ENCODE results near the gene SLC38A2. TPM values are rescaled to one million over a fixed set of nuclear protein-coding genes. Genes with fewer than 3 reads are reported as not detected.

The SLC38A2 gene
- total and polyA plus RNA-seq, 2 experiments from 2014 or later = 181 to 718 TPM

GRCh38 chr12:46351886-46352650 lies 20.5 kb downstream of the SLC38A2 start:
- no peak overlapping the region for H3K4me2 ChIP-seq
- Mint-ChIP-seq H3K27ac (no peak overlapping the region), H3K4me3 (no peak overlapping the region), H3K36me3 (ENCODE audit: low read depth) (no peaks in the 10 kb centered on the region), H3K4me1 (peaks cover 7% of the 10 kb centered on the region), H3K27me3 (ENCODE audit: insufficient read depth, low read depth, poor library complexity) (peaks cover 3% of the 10 kb centered on the region), H3K9me3 (no peaks in the 10 kb centered on the region)
- DNase-seq (ENCODE audit: low spot score) (no peak), ATAC-seq (no peak)
- no peaks in the 10 kb centered on the region for H3K27me3 ChIP-seq (ENCODE audit: insufficient read depth)
- no peak overlapping the region for H3K27ac ChIP-seq (ENCODE audit: low read depth)
- TF ChIP-seq EZH2 (IDR thresholded peaks at IDR 0.05; ENCODE audit: low read depth, unreplicated experiment) = no peak
- no peak for TF ChIP-seq CTCF (conservative IDR thresholded peaks at IDR 0.05; ENCODE audit: low read depth in 2 of 2)
- no peak for TF ChIP-seq CREB1 (CRISPR knock-in tag; IDR thresholded peaks at IDR 0.05; ENCODE audit: low read depth)
- TF ChIP-seq ETS1 (IDR thresholded peaks at IDR 0.05) = no peak
- TF ChIP-seq ZNF462 (CRISPR knock-in tag; IDR thresholded peaks at IDR 0.05) = no peak
- no peak for TF ChIP-seq NANOG (IDR thresholded peaks at IDR 0.05; ENCODE audit: borderline replicate concordance)
- TF ChIP-seq STAT1 (IDR thresholded peaks at IDR 0.05; ENCODE audit: unreplicated experiment) = no peak
- TF ChIP-seq ZNF331 (CRISPR knock-in tag; IDR thresholded peaks at IDR 0.05; ENCODE audit: low read depth) = no peak
- no peak for TF ChIP-seq ZNF114 (CRISPR knock-in tag; IDR thresholded peaks at IDR 0.05)
- no peak for TF ChIP-seq EZH2phosphoT487 (IDR thresholded peaks at IDR 0.05; ENCODE audit: unreplicated experiment)
- TF ChIP-seq, protein P1, sequence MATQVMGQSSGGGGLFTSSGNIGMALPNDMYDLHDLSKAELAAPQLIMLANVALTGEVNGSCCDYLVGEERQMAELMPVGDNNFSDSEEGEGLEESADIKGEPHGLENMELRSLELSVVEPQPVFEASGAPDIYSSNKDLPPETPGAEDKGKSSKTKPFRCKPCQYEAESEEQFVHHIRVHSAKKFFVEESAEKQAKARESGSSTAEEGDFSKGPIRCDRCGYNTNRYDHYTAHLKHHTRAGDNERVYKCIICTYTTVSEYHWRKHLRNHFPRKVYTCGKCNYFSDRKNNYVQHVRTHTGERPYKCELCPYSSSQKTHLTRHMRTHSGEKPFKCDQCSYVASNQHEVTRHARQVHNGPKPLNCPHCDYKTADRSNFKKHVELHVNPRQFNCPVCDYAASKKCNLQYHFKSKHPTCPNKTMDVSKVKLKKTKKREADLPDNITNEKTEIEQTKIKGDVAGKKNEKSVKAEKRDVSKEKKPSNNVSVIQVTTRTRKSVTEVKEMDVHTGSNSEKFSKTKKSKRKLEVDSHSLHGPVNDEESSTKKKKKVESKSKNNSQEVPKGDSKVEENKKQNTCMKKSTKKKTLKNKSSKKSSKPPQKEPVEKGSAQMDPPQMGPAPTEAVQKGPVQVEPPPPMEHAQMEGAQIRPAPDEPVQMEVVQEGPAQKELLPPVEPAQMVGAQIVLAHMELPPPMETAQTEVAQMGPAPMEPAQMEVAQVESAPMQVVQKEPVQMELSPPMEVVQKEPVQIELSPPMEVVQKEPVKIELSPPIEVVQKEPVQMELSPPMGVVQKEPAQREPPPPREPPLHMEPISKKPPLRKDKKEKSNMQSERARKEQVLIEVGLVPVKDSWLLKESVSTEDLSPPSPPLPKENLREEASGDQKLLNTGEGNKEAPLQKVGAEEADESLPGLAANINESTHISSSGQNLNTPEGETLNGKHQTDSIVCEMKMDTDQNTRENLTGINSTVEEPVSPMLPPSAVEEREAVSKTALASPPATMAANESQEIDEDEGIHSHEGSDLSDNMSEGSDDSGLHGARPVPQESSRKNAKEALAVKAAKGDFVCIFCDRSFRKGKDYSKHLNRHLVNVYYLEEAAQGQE (IDR thresholded peaks at IDR 0.05; ENCODE audit: unreplicated experiment) = no peak
- TF ChIP-seq POLR2AphosphoS5 (IDR thresholded peaks at IDR 0.05; ENCODE audit: low read depth) = no peak
- TF ChIP-seq JUNB (IDR thresholded peaks at IDR 0.05; ENCODE audit: unreplicated experiment) = no peak
- H3K36me3 ChIP-seq (ENCODE audit: insufficient read depth) = no peaks in the 10 kb centered on the region
- H3K4me3 ChIP-seq = no peak overlapping the region
- H3K79me2 ChIP-seq (replicated peaks; ENCODE audit: insufficient read depth) = no peaks in the 10 kb centered on the region
- H4K20me1 ChIP-seq (replicated peaks; ENCODE audit: insufficient read depth) = no peaks in the 10 kb centered on the region
- no peaks in the 10 kb centered on the region for H3K4me1 ChIP-seq (ENCODE audit: insufficient read depth)
- no peak overlapping the region for H2AFZ ChIP-seq
- no peaks in the 10 kb centered on the region for H3F3A ChIP-seq (replicated peaks; ENCODE audit: low read depth)
- H3K9me2 ChIP-seq (ENCODE audit: insufficient read depth) = no peaks in the 10 kb centered on the region

Data from GM23338 (cell line).